Activated CD4-positive, alpha-beta memory T cell treated with anti-CD3 and anti-CD28 coated beads for 36 hours (primary cell): ENCODE data around the gene GYS2. TPM values are rescaled to one million over a fixed set of nuclear protein-coding genes. Genes with fewer than 3 reads are reported as not detected.
A peak's percentile ranks its signal among the peaks of the same experiment; 100 is the strongest.

Experiments
- CTCF ChIA-PET: fragments of 350-600 bp; sonication (Branson Sonifier 250); formaldehyde crosslinking; loops from one replicate; lab custom pipeline; 2021; ENCODE audit warnings: antibody characterized with exemption, inconsistent platforms; lab: Charles Lee
- POLR2A ChIA-PET: fragments of 350-600 bp; sonication (Branson Sonifier 250); formaldehyde crosslinking; loops from one replicate; lab custom pipeline; 2021; ENCODE audit warnings: antibody characterized with exemption; lab: Charles Lee
- DNase-seq: peaks from one replicate; pipeline ENCODE4 v3.0.0-alpha.2; 2020
- H3K27ac Mint-ChIP-seq: one replicate; pipeline ENCODE4 v1.8.0; 2021; ENCODE audit warnings: mixed read lengths
- H3K27me3 Mint-ChIP-seq: one replicate; pipeline ENCODE4 v1.8.0; 2021; ENCODE audit warnings: mixed read lengths
- H3K36me3 Mint-ChIP-seq: one replicate; pipeline ENCODE4 v1.8.0; 2021; ENCODE audit warnings: mixed read lengths
- H3K4me1 Mint-ChIP-seq: one replicate; pipeline ENCODE4 v1.8.0; 2021; ENCODE audit warnings: low read depth, mixed read lengths
- H3K4me3 Mint-ChIP-seq: one replicate; pipeline ENCODE4 v1.8.0; 2021; ENCODE audit warnings: mild to moderate bottlenecking, mixed read lengths
- H3K9me3 Mint-ChIP-seq: one replicate; pipeline ENCODE4 v1.8.0; 2021; ENCODE audit warnings: mixed read lengths
- intact Hi-C: fragments of 100-400 bp; cut with micrococcal nuclease; formaldehyde crosslinking; loops from one replicate; pipeline ENCODE4 v1.15.1; 2023
- total RNA-seq, 2 experiments: library from RNA; stranded (reverse); gene quantifications; one replicate each; pipeline ENCODE4 v1.2.3, GENCODE V29; 2021

GYS2 gene
- total RNA-seq, 2 experiments from 2014 or later: not detected

DNA sequence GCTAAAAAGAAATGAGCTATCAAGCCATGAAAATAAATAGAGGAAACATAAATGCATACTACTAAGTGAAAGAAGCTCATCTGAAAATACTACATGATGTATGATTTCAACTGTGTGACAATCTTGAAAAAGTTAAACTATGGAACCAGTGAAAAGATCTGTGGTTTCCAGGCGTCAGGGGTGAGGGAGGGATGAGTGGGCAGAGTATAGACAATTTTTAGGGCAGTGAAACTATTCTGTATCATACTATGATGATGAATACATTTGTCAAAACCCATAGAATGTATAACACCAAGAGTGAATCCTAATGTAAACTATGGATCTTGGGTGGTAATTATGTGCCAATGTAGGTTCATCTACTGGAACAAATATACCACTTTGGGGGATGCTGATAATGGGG is 57.2 kb downstream of the GYS2 start:
- intact Hi-C loops: loop anchor here (5.0 kb wide), 1 partner anchor 70 kb away; no protein-coding TSS in a partner anchor
- CTCF ChIA-PET: no interaction called here
- no peaks in the 10 kb centered on the region for H3K27me3 Mint-ChIP-seq
- peaks cover 5% of the 10 kb centered on the region for H3K4me1 Mint-ChIP-seq
- DNase-seq: peak; percentile 31
- no peaks in the 10 kb centered on the region for H3K9me3 Mint-ChIP-seq
- no peak overlapping the region for H3K27ac Mint-ChIP-seq
- H3K4me3 Mint-ChIP-seq: no peak overlapping the region
- H3K36me3 Mint-ChIP-seq: no peaks in the 10 kb centered on the region
- POLR2A ChIA-PET: no interaction called here

DNA sequence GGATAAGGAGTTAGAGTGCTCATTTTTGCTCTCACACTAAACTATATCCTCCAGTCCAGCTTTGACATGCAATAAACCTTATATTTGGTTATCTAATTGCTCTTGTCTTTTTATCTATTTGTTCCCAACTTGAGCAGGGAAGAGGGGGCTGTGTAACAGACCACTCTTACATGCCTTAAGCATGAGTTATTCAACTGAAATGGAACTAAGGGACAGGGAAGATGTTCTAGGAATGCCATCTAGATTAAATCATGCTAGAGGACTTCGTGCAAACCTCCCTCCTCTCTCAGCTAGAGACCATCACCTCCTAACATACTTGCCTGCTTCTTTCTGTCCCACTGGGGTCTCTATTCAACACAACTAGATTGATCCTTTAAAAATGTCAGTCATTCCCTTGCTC is 57.9 kb downstream of the GYS2 start:
- intact Hi-C loops: loop anchor here (5.0 kb wide), 1 partner anchor 71 kb away; no protein-coding TSS in a partner anchor
- ChIA-PET CTCF (no interaction called here), POLR2A (no interaction called here)
- H3K4me1 Mint-ChIP-seq: peaks cover 5% of the 10 kb centered on the region
- DNase-seq: no peak
- no peak overlapping the region for H3K27ac Mint-ChIP-seq
- no peaks in the 10 kb centered on the region for H3K9me3 Mint-ChIP-seq
- H3K27me3 Mint-ChIP-seq: no peaks in the 10 kb centered on the region
- H3K36me3 Mint-ChIP-seq: no peaks in the 10 kb centered on the region
- no peak overlapping the region for H3K4me3 Mint-ChIP-seq

DNA sequence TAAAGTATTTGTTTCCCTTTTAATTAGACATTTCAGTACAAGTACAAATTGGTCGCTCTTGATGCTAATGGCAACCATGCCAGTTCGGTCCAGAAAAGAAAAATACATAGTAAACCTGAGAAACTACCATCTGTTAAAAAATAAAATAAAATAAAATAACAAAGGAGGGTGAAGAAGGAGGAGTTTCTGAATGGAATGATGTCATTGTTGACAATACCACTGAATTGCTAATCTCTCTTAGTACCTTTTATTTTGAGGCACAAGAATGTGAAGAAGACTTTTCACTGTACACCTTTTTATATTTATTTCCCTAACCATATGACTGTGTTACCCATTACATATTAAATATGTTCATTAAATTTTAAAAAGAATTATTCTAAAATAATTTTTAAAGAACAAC is 59.1 kb downstream of the GYS2 start:
- no peak for DNase-seq
- H3K27me3 Mint-ChIP-seq: no peaks in the 10 kb centered on the region
- peaks cover 7% of the 10 kb centered on the region for H3K4me1 Mint-ChIP-seq
- no peak overlapping the region for H3K27ac Mint-ChIP-seq
- CTCF ChIA-PET: no interaction called here
- H3K4me3 Mint-ChIP-seq: no peak overlapping the region
- H3K9me3 Mint-ChIP-seq: no peaks in the 10 kb centered on the region
- intact Hi-C loops: loop anchor here (5.0 kb wide), 1 partner anchor 72 kb away; no protein-coding TSS in a partner anchor
- POLR2A ChIA-PET: no interaction called here
- H3K36me3 Mint-ChIP-seq: no peaks in the 10 kb centered on the region

DNA sequence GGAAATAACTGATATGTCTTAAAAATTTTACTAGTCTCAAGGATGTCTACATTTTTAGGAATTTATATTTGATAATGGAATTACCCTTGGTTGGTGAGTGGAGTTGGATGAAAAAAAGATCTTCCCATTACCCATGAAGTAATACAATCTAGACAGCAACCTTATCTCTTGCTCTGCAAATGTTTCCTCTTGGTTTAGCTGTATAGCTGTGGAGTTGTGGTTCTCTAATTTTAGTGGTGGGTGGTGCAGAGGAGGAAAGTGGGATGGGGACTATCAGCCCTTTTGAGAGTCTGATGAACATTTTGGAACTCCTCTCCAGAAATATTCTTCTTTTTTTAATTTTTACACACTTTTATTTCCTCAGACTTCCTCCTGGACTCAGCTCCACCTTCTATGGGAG is 61.5 kb downstream of the GYS2 start:
- no peak for DNase-seq
- Mint-ChIP-seq H3K4me3 (no peak overlapping the region), H3K4me1 (peaks cover 15% of the 10 kb centered on the region), H3K9me3 (no peaks in the 10 kb centered on the region), H3K27ac (no peak overlapping the region), H3K36me3 (no peaks in the 10 kb centered on the region), H3K27me3 (no peaks in the 10 kb centered on the region)
- intact Hi-C loops: loop anchor here (5.0 kb wide), 1 partner anchor 134 kb away; no protein-coding TSS in a partner anchor
- CTCF ChIA-PET: no interaction called here
- POLR2A ChIA-PET: no interaction called here

DNA sequence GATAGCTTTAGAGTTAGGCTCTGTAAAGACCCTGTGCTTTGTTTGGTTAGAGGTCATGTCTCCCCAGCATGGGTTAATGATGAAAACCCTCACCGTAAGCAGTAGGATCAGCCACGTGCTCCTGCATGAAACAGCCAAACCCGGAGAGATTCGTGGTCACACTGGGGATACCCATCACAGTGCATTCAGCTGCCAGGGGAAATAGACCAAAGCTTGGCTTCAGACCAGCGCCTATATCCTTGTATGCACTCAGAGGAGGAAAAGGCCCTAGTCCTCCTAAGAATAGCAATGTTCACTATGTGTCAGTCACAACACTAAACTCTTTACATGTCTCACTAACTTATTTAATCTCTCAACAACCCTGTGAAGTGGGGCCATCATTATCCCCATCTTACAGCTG is 62.2 kb downstream of the GYS2 start:
- no peak for DNase-seq
- intact Hi-C loops: loop anchor here (5.0 kb wide), 1 partner anchor 135 kb away; no protein-coding TSS in a partner anchor
- CTCF ChIA-PET: no interaction called here
- H3K27ac Mint-ChIP-seq: no peak overlapping the region
- H3K4me3 Mint-ChIP-seq: no peak overlapping the region
- peaks cover 12% of the 10 kb centered on the region for H3K4me1 Mint-ChIP-seq
- H3K9me3 Mint-ChIP-seq: no peaks in the 10 kb centered on the region
- no peaks in the 10 kb centered on the region for H3K36me3 Mint-ChIP-seq
- POLR2A ChIA-PET: no interaction called here
- no peaks in the 10 kb centered on the region for H3K27me3 Mint-ChIP-seq

DNA sequence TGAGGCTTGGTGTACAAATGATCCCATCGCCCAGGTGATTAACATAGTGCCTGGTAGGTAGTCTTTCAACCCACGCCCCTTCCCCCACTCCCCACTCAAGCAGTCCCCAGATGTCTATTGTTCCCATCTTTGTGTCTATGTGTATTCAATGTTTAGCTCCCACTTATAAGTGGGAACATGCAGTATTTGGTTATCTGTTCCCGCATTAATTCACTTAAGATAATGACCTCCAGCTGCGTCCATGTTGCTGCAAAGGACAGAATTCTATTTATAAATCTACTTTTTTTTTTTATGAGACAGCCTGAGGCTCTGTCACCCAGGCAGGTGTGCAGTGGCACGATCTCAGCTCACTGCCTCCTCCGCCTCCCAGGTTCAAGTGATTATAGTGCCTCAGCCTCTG is 62.9 kb downstream of the GYS2 start:
- no peak overlapping the region for H3K27ac Mint-ChIP-seq
- no peaks in the 10 kb centered on the region for H3K9me3 Mint-ChIP-seq
- no peak overlapping the region for H3K4me3 Mint-ChIP-seq

DNA sequence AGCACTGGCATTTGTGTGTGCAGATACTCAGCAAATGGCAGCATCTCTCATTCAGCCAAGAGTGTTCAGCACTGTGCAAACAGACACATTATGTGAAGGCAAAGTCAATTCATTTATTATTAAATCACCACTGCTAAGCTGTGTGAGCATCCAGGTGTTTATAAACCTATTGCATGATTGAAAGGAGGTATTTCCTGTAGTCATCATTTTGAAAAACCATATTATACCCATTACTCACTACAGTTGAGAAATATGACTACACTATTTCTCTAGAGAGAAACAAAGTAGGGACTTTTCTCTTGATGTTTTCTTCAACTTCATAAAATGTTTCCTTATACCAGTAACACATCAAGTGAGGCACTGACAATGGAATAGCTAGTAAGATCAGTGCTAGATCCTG is 64.8 kb downstream of the GYS2 start:
- Mint-ChIP-seq H3K9me3 (no peaks in the 10 kb centered on the region), H3K4me1 (peaks cover 10% of the 10 kb centered on the region), H3K27ac (no peak overlapping the region), H3K27me3 (peaks cover 2% of the 10 kb centered on the region), H3K4me3 (no peak overlapping the region), H3K36me3 (no peaks in the 10 kb centered on the region)
- intact Hi-C loops: loop anchor here (1.0 to 5.0 kb wide), 4 partner anchors 12 to 138 kb away; partner anchors contain the start of genes GOLT1B and RECQL
- DNase-seq: no peak
- POLR2A ChIA-PET: interaction anchor here (0.9 to 1.5 kb wide), 3 partner anchors 10 to 118 kb away, joined by 3 to 5 read pairs (median 5); partner anchors contain the start of gene LDHB
- CTCF ChIA-PET: interaction anchor here (0.7 kb wide), 2 partner anchors 20 to 139 kb away, joined by 3 read pairs; no protein-coding TSS in a partner anchor

More for the DNA sequence above, 62.9 kb downstream of the GYS2 start:
- intact Hi-C loops: loop anchor here (5.0 kb wide), 1 partner anchor 136 kb away; no protein-coding TSS in a partner anchor
- ChIA-PET CTCF (interaction anchor here (0.6 kb wide), 1 partner anchor 801 kb away, joined by 3 read pairs; no protein-coding TSS in a partner anchor), POLR2A (no interaction called here)
- no peaks in the 10 kb centered on the region for H3K27me3 Mint-ChIP-seq
- DNase-seq: no peak
- no peaks in the 10 kb centered on the region for H3K36me3 Mint-ChIP-seq
- H3K4me1 Mint-ChIP-seq: peaks cover 10% of the 10 kb centered on the region

DNA sequence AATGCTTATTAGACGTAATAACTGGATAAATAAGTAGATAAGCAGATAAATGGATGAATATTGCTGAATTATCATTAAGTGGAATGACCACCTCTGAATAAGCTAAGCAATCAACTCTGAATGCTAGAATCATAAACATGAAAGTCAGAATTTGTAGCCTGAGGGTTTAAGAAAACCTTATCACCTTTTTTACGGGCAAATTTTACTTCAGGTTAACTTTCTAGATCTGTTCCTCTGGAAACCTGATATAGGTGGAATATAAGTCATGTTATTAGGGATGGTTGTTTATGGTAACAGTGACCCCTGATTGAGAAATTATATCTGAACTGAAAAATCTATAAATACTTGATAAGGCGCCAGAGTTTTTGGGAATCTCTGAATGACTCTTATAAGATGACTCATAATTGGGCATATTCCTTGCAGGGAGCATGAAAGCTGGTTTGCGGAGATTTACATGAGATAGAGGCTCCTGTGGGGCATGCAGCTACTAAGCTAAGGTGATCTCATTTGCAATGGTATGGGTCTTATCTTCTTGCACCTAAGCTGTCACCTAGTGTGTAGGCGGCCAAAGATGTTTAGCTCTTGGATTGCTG is 66.5 kb downstream of the GYS2 start:
- Mint-ChIP-seq H3K9me3 (no peaks in the 10 kb centered on the region), H3K27ac (no peak overlapping the region), H3K36me3 (no peaks in the 10 kb centered on the region), H3K4me3 (no peak overlapping the region), H3K27me3 (peaks cover 2% of the 10 kb centered on the region), H3K4me1 (peaks cover 10% of the 10 kb centered on the region)
- CTCF ChIA-PET: no interaction called here
- POLR2A ChIA-PET: no interaction called here
- no peak for DNase-seq
- intact Hi-C loops: no loop called here

DNA sequence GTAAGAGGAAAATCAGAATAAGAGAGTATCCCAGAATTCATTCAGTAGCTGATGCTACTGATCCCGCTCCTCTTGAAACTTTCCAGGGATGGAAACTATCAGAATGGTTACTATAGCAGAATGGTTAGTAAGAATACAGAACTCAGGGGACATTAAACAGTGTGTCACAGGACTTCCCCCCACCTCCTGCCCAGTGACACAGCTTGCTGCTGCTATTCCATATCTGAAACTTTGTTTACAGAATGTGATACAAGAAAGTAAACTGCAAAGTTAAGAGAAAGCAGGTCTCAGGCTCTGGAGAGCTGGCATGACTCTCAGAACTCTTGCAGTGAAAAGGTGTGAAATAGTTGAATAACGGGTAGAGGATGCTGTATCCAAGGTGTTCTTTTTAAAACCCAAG is 75.2 kb downstream of the GYS2 start:
- POLR2A ChIA-PET: interaction anchor here (1.2 kb wide), 1 partner anchor 10 kb away, joined by 3 read pairs; no protein-coding TSS in a partner anchor
- CTCF ChIA-PET: interaction anchor here (0.5 to 1.4 kb wide), 2 partner anchors 149 to 151 kb away, joined by 3 to 4 read pairs; no protein-coding TSS in a partner anchor
- intact Hi-C loops: no loop called here

DNA sequence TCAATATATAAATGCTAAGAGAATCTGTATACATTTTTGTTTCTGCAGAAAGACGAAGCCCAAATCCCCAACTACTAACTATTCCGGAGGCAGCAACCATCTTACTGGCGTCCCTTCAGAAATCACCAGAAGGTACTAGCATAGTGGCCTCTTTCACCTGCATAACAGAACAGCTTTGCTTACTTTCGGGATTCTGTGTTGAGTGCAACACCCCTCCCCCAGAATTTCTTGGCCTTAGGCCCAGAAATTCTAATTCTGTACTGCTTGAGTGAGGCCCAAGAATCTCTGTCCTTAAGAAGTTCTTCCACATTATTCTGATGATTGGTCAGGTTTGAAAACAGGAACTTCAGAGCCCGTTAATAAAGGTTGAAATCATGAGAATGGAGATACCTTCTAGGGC is 75.7 kb downstream of the GYS2 start:
- Mint-ChIP-seq H3K4me3 (no peak overlapping the region), H3K9me3 (peaks cover 4% of the 10 kb centered on the region), H3K27ac (no peak overlapping the region), H3K4me1 (peaks cover 6% of the 10 kb centered on the region), H3K27me3 (peaks cover 27% of the 10 kb centered on the region), H3K36me3 (no peaks in the 10 kb centered on the region)
- POLR2A ChIA-PET: interaction anchor here (1.2 kb wide), 1 partner anchor 10 kb away, joined by 3 read pairs; no protein-coding TSS in a partner anchor
- intact Hi-C loops: no loop called here
- no peak for DNase-seq
- CTCF ChIA-PET: interaction anchor here (0.5 to 1.4 kb wide), 2 partner anchors 149 to 151 kb away, joined by 3 to 4 read pairs; no protein-coding TSS in a partner anchor

More for the DNA sequence above, 75.2 kb downstream of the GYS2 start:
- Mint-ChIP-seq H3K27me3 (peaks cover 27% of the 10 kb centered on the region), H3K4me1 (peaks cover 6% of the 10 kb centered on the region), H3K9me3 (peaks cover under 1% of the 10 kb centered on the region), H3K36me3 (no peaks in the 10 kb centered on the region), H3K27ac (no peak overlapping the region), H3K4me3 (no peak overlapping the region)
- DNase-seq: no peak

DNA sequence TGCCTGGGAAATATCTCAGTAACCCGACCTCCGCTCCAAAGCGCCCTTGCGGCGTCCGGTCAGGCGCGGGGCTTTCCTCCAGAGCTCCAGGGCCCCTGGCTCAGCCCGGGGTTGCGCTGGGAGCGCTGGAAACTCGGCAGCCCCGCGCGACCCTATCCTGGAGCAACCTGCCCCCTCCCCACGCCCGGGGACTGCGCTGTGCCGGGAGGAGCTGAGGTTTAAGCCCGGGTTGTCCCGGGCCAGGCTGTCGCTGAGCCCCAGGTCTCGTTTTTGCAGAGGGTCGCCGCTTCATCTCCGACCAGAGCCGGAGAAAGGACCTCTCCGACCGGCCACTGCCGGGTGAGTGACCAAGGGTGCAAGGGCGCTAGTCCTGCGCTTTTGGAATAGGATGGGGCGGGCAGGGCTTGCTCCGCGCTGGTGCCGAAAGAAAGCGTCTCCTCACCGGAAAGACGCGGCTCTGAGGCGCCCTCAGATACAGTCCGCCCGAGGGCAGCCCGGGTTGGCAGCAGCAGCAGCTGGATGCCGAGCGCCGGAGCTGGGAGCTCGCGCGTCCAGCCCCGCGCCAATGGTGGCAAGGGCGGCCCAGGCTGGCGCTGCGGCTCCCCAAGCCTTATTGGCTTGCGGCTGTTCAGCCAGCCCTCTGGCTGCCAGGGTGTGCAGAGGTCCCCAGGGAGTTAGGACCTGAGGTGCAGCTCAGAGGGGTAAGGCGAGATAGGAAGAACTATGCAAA is 77.0 kb downstream of the GYS2 start:
- ChIA-PET CTCF (interaction anchor here (0.8 to 1.8 kb wide), 5 partner anchors 9 to 279 kb away, joined by 3 to 6 read pairs (median 3); no protein-coding TSS in a partner anchor), POLR2A (interaction anchor here (0.7 to 1.9 kb wide), 5 partner anchors 9 to 149 kb away, joined by 3 to 6 read pairs (median 3); partner anchors contain the start of gene LDHB)
- H3K36me3 Mint-ChIP-seq: no peaks in the 10 kb centered on the region
- H3K27ac Mint-ChIP-seq: no peak overlapping the region
- peak overlapping the region; percentile 73 for H3K4me3 Mint-ChIP-seq
- peak; percentile 78 for DNase-seq
- H3K4me1 Mint-ChIP-seq: peaks cover 6% of the 10 kb centered on the region
- H3K9me3 Mint-ChIP-seq: peaks cover 4% of the 10 kb centered on the region
- intact Hi-C loops: loop anchor here (1.0 to 2.0 kb wide), 3 partner anchors 13 to 26 kb away; partner anchors contain the start of genes GOLT1B and RECQL
- peaks cover 27% of the 10 kb centered on the region for H3K27me3 Mint-ChIP-seq
